DND-41 (cell line): ENCODE results near the gene MRPL44.
A peak's percentile ranks its signal among the peaks of the same experiment; 100 is the strongest.

Source experiments
- ATAC-seq: fragments of 200-7000 bp; cut with Tn5 transposase; 3 replicates; pipeline ENCODE4 v1.9.1; 2021; ENCODE audit warnings: low read depth; ENCODE audit not compliant: insufficient read depth
- DNase-seq: peaks from one replicate; pipeline ENCODE4 v3.0.0-alpha.2; 2020
- H2AFZ ChIP-seq: 2 replicates; pipeline ENCODE4 v1.6.0; 2012; ENCODE audit warnings: low read depth, low read length
- H3K27ac ChIP-seq: 2 replicates; pipeline ENCODE4 v1.5.1; 2012; ENCODE audit warnings: low read length, inconsistent platforms
- H3K27me3 ChIP-seq: fragments of 200-600 bp; sonication (generic); 2 replicates; pipeline ENCODE4 v1.6.0; 2012; ENCODE audit warnings: low read length, mild to moderate bottlenecking, inconsistent platforms; ENCODE audit not compliant: insufficient read depth, poor library complexity
- H3K36me3 ChIP-seq: 2 replicates; pipeline ENCODE4 v1.5.1; 2012; ENCODE audit warnings: low read length, inconsistent platforms; ENCODE audit not compliant: insufficient read depth
- H3K4me1 ChIP-seq: 2 replicates; pipeline ENCODE4 v1.5.1; 2012; ENCODE audit warnings: mild to moderate bottlenecking, low read length; ENCODE audit not compliant: insufficient read depth
- H3K4me2 ChIP-seq: 2 replicates; pipeline ENCODE4 v1.6.0; 2012; ENCODE audit warnings: mild to moderate bottlenecking, moderate library complexity, low read length, inconsistent platforms; ENCODE audit not compliant: insufficient read depth
- H3K4me3 ChIP-seq, 2 experiments: fragments of 200-600 bp in 1 of 2; shearing (Covaris generic) in 1 of 2; 2 replicates each; pipeline ENCODE4 v1.5.1; 2012 to 2016; ENCODE audit warnings: inconsistent platforms in 2 of 2, low read length in 2 of 2, mild to moderate bottlenecking in 2 of 2, low read depth in 1 of 2, moderate library complexity in 1 of 2
- H3K79me2 ChIP-seq: 2 replicates; pipeline ENCODE4 v1.6.0; 2012; ENCODE audit warnings: low read length, inconsistent platforms; ENCODE audit not compliant: insufficient read depth
- H3K9ac ChIP-seq: 2 replicates; pipeline ENCODE4 v1.6.0; 2012; ENCODE audit warnings: low read depth, mild to moderate bottlenecking, inconsistent platforms, low read length, moderate library complexity
- H3K9me3 ChIP-seq: 2 replicates; pipeline ENCODE4 v1.5.1; 2012; ENCODE audit warnings: low read length, moderate library complexity, mild to moderate bottlenecking, inconsistent platforms; ENCODE audit not compliant: insufficient read depth, severe bottlenecking
- H4K20me1 ChIP-seq: 2 replicates; pipeline ENCODE4 v1.6.0; 2012; ENCODE audit warnings: low read length; ENCODE audit not compliant: insufficient read depth
- EZH2 ChIP-seq: IDR thresholded peaks from 3 replicates; pipeline ENCODE4 v1.6.1; 2012; ENCODE audit warnings: borderline replicate concordance, low read depth, mild to moderate bottlenecking, moderate library complexity, low read length, inconsistent platforms; ENCODE audit not compliant: severe bottlenecking
- TF ChIP-seq, protein P1 (sequence below): IDR thresholded peaks from 2 replicates; pipeline ENCODE4 v1.5.1; 2012; ENCODE audit warnings: borderline replicate concordance, low read length, moderate library complexity, mild to moderate bottlenecking; ENCODE audit not compliant: poor library complexity, severe bottlenecking; ENCODE audit errors: extremely low read depth

The MRPL44 gene

GRCh38 chr2:223918671-223919134 is 38.6 kb upstream of the MRPL44 start:
- no peak overlapping the region for H3K4me3 ChIP-seq
- H3K27ac ChIP-seq = no peak overlapping the region
- no peaks in the 10 kb centered on the region for H3K4me1 ChIP-seq
- H3K27me3 ChIP-seq = no peaks in the 10 kb centered on the region
- no peak for ATAC-seq
- H3K9ac ChIP-seq = no peak overlapping the region
- no peak for DNase-seq
- peaks cover 9% of the 10 kb centered on the region; the same call in 1 of the 2 replicates for H3K36me3 ChIP-seq
- H3K9me3 ChIP-seq = no peaks in the 10 kb centered on the region
- TF ChIP-seq EZH2 = no peak
- TF ChIP-seq, protein P1, sequence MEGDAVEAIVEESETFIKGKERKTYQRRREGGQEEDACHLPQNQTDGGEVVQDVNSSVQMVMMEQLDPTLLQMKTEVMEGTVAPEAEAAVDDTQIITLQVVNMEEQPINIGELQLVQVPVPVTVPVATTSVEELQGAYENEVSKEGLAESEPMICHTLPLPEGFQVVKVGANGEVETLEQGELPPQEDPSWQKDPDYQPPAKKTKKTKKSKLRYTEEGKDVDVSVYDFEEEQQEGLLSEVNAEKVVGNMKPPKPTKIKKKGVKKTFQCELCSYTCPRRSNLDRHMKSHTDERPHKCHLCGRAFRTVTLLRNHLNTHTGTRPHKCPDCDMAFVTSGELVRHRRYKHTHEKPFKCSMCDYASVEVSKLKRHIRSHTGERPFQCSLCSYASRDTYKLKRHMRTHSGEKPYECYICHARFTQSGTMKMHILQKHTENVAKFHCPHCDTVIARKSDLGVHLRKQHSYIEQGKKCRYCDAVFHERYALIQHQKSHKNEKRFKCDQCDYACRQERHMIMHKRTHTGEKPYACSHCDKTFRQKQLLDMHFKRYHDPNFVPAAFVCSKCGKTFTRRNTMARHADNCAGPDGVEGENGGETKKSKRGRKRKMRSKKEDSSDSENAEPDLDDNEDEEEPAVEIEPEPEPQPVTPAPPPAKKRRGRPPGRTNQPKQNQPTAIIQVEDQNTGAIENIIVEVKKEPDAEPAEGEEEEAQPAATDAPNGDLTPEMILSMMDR = no peak
- H3K79me2 ChIP-seq = peaks cover 12% of the 10 kb centered on the region; the same call in 1 of the 2 replicates
- H3K4me2 ChIP-seq = no peak overlapping the region
- peaks cover 10% of the 10 kb centered on the region for H4K20me1 ChIP-seq
- no peak overlapping the region for H2AFZ ChIP-seq

GRCh38 chr2:223920109-223920508 is 37.2 kb upstream of the MRPL44 start:
- H2AFZ ChIP-seq = no peak overlapping the region
- no peaks in the 10 kb centered on the region for H3K4me1 ChIP-seq
- no peak overlapping the region for H3K9ac ChIP-seq
- H3K4me3 ChIP-seq = no peak overlapping the region
- H3K27me3 ChIP-seq = no peaks in the 10 kb centered on the region
- H3K36me3 ChIP-seq = peaks cover 7% of the 10 kb centered on the region; the same call in 1 of the 2 replicates
- no peak overlapping the region for H3K4me2 ChIP-seq
- DNase-seq (no peak), ATAC-seq (0 out of 3 replicates have a peak, but pooled peaks have one; percentile 56)
- TF ChIP-seq EZH2 = no peak
- TF ChIP-seq, protein P1 = no peak
- no peaks in the 10 kb centered on the region for H3K9me3 ChIP-seq
- H3K27ac ChIP-seq = no peak overlapping the region
- H4K20me1 ChIP-seq = peaks cover 10% of the 10 kb centered on the region
- peaks cover 12% of the 10 kb centered on the region; the same call in 1 of the 2 replicates for H3K79me2 ChIP-seq

GRCh38 chr2:223921204-223921603 is 36.1 kb upstream of the MRPL44 start:
- H3K9ac ChIP-seq = no peak overlapping the region
- no peak overlapping the region for H2AFZ ChIP-seq
- peaks cover 12% of the 10 kb centered on the region; the same call in 1 of the 2 replicates for H3K79me2 ChIP-seq
- H3K36me3 ChIP-seq = peaks cover 4% of the 10 kb centered on the region; the same call in 1 of the 2 replicates
- H3K4me2 ChIP-seq = no peak overlapping the region
- no peak for ATAC-seq
- TF ChIP-seq, protein P1 = no peak
- TF ChIP-seq EZH2 = no peak
- H3K4me3 ChIP-seq = no peak overlapping the region
- no peaks in the 10 kb centered on the region for H3K9me3 ChIP-seq
- no peaks in the 10 kb centered on the region for H3K4me1 ChIP-seq
- H4K20me1 ChIP-seq = peaks cover 10% of the 10 kb centered on the region
- no peak overlapping the region for H3K27ac ChIP-seq
- H3K27me3 ChIP-seq = no peaks in the 10 kb centered on the region
- DNase-seq = no peak

DNA sequence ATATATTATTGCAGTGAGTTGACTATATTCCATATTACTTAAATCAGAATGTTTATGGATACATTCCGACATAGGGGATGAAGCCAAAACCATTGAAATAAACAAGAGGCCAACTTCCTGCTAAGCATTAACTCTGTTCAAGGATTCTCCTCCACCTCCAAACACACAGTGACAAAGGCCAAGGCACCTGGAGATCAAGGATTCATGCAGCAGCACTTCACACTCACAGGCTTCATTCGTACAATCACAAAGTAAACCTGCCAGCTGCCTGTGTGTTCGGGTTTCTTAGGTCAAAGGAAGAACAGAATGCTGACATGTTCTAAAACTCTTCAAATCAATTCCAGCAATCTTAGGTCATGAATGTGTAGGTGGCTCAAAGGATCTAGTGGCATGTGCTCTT is 35.0 kb upstream of the MRPL44 start:
- H3K4me2 ChIP-seq = no peak overlapping the region
- H3K27me3 ChIP-seq = no peaks in the 10 kb centered on the region
- H3K9ac ChIP-seq = no peak overlapping the region
- H3K36me3 ChIP-seq = peaks cover 2% of the 10 kb centered on the region; the same call in 1 of the 2 replicates
- no peak for DNase-seq
- peaks cover 8% of the 10 kb centered on the region for H4K20me1 ChIP-seq
- TF ChIP-seq, protein P1 = no peak
- TF ChIP-seq EZH2 = no peak
- H3K9me3 ChIP-seq = peaks cover 2% of the 10 kb centered on the region
- H3K79me2 ChIP-seq = peaks cover 12% of the 10 kb centered on the region; the same call in 1 of the 2 replicates
- no peak overlapping the region for H2AFZ ChIP-seq
- H3K4me1 ChIP-seq = no peaks in the 10 kb centered on the region
- H3K4me3 ChIP-seq = no peak overlapping the region
- no peak for ATAC-seq
- no peak overlapping the region for H3K27ac ChIP-seq
